AG10803 (cell line): Measurements from ENCODE around the gene PSMD8.
"Not testable (repeated sequence)": the region's sequence is repeated elsewhere in the genome, so short reads cannot be mapped to it uniquely, and the experiment has no call there.

ENCODE experiments used
- DNase-seq: peaks from one replicate; pipeline ENCODE4 v3.0.0; 2010; ENCODE audit warnings: low read depth
- H3K4me3 ChIP-seq: 2 replicates; pipeline ENCODE4 v1.5.1; 2011; ENCODE audit warnings: mild to moderate bottlenecking, low read length, control low read depth
- CTCF ChIP-seq: conservative IDR thresholded peaks from 2 replicates; pipeline ENCODE4 v1.5.1; 2011; ENCODE audit warnings: mild to moderate bottlenecking, low read length, control low read depth, inconsistent platforms

Gene PSMD8

GRCh38 chr19:38336638-38337359 lies 37.6 kb upstream of the PSMD8 start:
- no peak for TF ChIP-seq CTCF
- DNase-seq = peak; percentile 85
- H3K4me3 ChIP-seq = peak overlapping the region; percentile 94

GRCh38 chr19:38337360-38337653 lies 37.1 kb upstream of the PSMD8 start:
- no peak for TF ChIP-seq CTCF
- peak overlapping the region; percentile 94 for H3K4me3 ChIP-seq
- DNase-seq = no peak

- peak; percentile 8 for DNase-seq
- H3K4me3 ChIP-seq = not testable (repeated sequence)
These were observed 35.4 kb upstream of the PSMD8 start for GRCh38 chr19:38339011-38339410.

GRCh38 chr19:38340927-38341326 lies 33.4 kb upstream of the PSMD8 start:
- no peak for DNase-seq
- no peak for TF ChIP-seq CTCF

GRCh38 chr19:38346837-38347236 lies 27.5 kb upstream of the PSMD8 start:
- DNase-seq = no peak
- no peak overlapping the region for H3K4me3 ChIP-seq
- no peak for TF ChIP-seq CTCF

More at GRCh38 chr19:38340927-38341326, 33.4 kb upstream of the PSMD8 start:
- no peak overlapping the region for H3K4me3 ChIP-seq

GRCh38 chr19:38350883-38351282 lies 23.5 kb upstream of the PSMD8 start:
- H3K4me3 ChIP-seq = no peak overlapping the region
- no peak for TF ChIP-seq CTCF
- no peak for DNase-seq

- TF ChIP-seq CTCF = no peak
These were observed 22.4 kb upstream of the PSMD8 start for GRCh38 chr19:38351865-38352395.

GRCh38 chr19:38352611-38353010 lies 21.8 kb upstream of the PSMD8 start:
- TF ChIP-seq CTCF = no peak

More at GRCh38 chr19:38351865-38352395, 22.4 kb upstream of the PSMD8 start:
- H3K4me3 ChIP-seq = no peak overlapping the region
- DNase-seq = no peak

More at GRCh38 chr19:38352611-38353010, 21.8 kb upstream of the PSMD8 start:
- no peak for DNase-seq
- H3K4me3 ChIP-seq = no peak overlapping the region
